CD4-positive, CD25-positive, alpha-beta regulatory T cell (primary cell): ENCODE data around the gene RBM17. TPM values are rescaled to one million over a fixed set of nuclear protein-coding genes. Genes with fewer than 3 reads are reported as not detected.
A peak's percentile ranks its signal among the peaks of the same experiment; 100 is the strongest.

Experiments
- ATAC-seq, 2 donors: fragments of 150-1000 bp; cut with Tn5 transposase; one replicate each; pipeline ENCODE4 v1.10.0; 2021; ENCODE audit warnings: low read depth in 2 of 2, moderate number of reproducible peaks in 2 of 2, moderate library complexity in 1 of 2
- DNase-seq, 3 donors: peaks; one replicate each; pipeline versions ENCODE4 v3.0.0 to v3.0.0-alpha.2; 2012 to 2022; ENCODE audit warnings: mixed read lengths in 1 of 3
- H3K27ac ChIP-seq: one replicate; pipeline ENCODE4 v1.7.0; 2013; ENCODE audit warnings: mild to moderate bottlenecking, low read length; ENCODE audit not compliant: insufficient read depth, poor library complexity, severe bottlenecking
- H3K27me3 ChIP-seq: one replicate; pipeline ENCODE4 v1.7.0; 2013; ENCODE audit warnings: low read length; ENCODE audit not compliant: control insufficient read depth, insufficient read depth
- H3K36me3 ChIP-seq: one replicate; pipeline ENCODE4 v1.7.0; 2013; ENCODE audit warnings: mild to moderate bottlenecking, low read length, moderate library complexity; ENCODE audit not compliant: control insufficient read depth, insufficient read depth
- H3K4me1 ChIP-seq: 2 replicates; pipeline ENCODE4 v1.7.0; 2013; ENCODE audit warnings: mild to moderate bottlenecking, low read length; ENCODE audit not compliant: insufficient read depth, control insufficient read depth, poor library complexity, severe bottlenecking
- H3K4me3 ChIP-seq: one replicate; pipeline ENCODE4 v1.7.0; 2013; ENCODE audit warnings: low read depth, mild to moderate bottlenecking, low read length, moderate library complexity
- H3K9me3 ChIP-seq, 2 experiments: 1 replicate in 1 of 2; 2 replicates in 1 of 2; pipeline ENCODE4 v1.7.0; 2013; ENCODE audit warnings: low read length in 2 of 2, mild to moderate bottlenecking in 1 of 2, moderate library complexity in 1 of 2; ENCODE audit not compliant: control insufficient read depth in 2 of 2
- H3K27ac Mint-ChIP-seq, 3 donors: one replicate each; pipeline ENCODE4 v1.8.0; 2020 to 2022; ENCODE audit warnings: mild to moderate bottlenecking in 3 of 3, mixed read lengths in 3 of 3, moderate library complexity in 2 of 3
- H3K27me3 Mint-ChIP-seq: one replicate; pipeline ENCODE4 v1.8.0; 2022; ENCODE audit warnings: mild to moderate bottlenecking, mixed read lengths
- H3K36me3 Mint-ChIP-seq: one replicate; pipeline ENCODE4 v1.8.0; 2020; ENCODE audit warnings: mixed read lengths
- H3K4me1 Mint-ChIP-seq, 4 donors: one replicate each; pipeline ENCODE4 v1.8.0; 2020 to 2022; ENCODE audit warnings: mixed read lengths in 4 of 4, mild to moderate bottlenecking in 1 of 4
- H3K4me3 Mint-ChIP-seq, 4 donors: one replicate each; pipeline ENCODE4 v1.8.0; 2020 to 2022; ENCODE audit warnings: mild to moderate bottlenecking in 4 of 4, mixed read lengths in 4 of 4, moderate library complexity in 3 of 4
- H3K9me3 Mint-ChIP-seq, 7 donors: one replicate each; pipeline ENCODE4 v1.8.0; 2020 to 2022; ENCODE audit warnings: mixed read lengths in 7 of 7, mild to moderate bottlenecking in 3 of 7, moderate library complexity in 2 of 7
- polyA plus RNA-seq, 4 donors: library from polyadenylated mRNA; unstranded; fragments of 300-500 nt; fragmentation: Illumina TruSeq; gene quantifications; one replicate each; pipeline ENCODE4 v1.2.3, GENCODE V29; 2021
- total RNA-seq: library from RNA; stranded (reverse); gene quantifications from one replicate; pipeline ENCODE4 v1.2.3, GENCODE V29; 2022

RBM17 gene
- total and polyA plus RNA-seq, 5 donors from 2014 or later, result 63.6 to 168 (median 66.8) TPM

DNA sequence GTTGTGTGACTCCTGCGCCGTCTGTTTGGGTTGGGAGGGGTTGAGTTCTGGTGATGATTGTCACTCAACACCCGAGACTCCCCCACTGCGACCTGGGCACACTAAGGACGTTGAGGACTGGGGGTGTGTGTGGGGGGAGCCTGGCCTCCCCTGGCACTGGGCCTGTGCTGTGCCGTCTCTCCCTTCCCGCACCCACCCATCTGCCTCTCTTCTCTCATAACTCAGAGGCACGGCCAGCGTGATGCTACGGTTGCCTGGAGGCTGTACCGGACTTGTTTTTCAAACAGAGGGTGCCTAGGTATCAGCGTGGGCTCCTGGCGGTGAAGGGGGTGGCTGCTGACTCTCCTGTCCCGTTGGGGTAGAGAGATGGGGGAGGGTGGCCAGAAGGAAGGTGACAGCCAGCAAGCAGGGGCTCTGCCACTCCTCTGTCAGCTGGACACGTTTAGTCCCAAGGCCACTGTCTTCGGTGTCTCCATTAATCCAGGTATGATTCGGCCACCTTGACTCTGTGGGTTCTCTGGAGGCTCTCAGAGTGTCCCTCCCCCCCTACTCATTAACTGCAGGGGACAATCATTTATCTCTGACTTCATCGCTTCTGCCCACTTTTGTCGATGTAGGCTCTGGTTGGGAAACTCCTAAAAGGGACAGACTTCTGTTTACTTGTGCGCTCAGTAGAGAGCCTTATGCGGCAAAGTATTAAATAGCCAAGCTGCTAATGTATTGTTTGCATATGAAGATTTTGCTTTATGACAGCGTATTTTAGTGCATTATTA is 57.4 kb downstream of the RBM17 start:
- H3K27me3 ChIP-seq, result no peaks in the 10 kb centered on the region
- H3K27me3 Mint-ChIP-seq, result peaks cover 7% of the 10 kb centered on the region
- peak overlapping the region; percentile 78 to 93 (median 84) for H3K4me3 Mint-ChIP-seq
- peaks cover 45% of the 10 kb centered on the region for H3K4me1 ChIP-seq
- ATAC-seq (no peak), DNase-seq (no peak)
- peaks cover 14 to 71% (median 46%) of the 10 kb centered on the region in 4 donors for H3K4me1 Mint-ChIP-seq
- peak overlapping the region; percentile 5 for H3K27ac ChIP-seq
- no peaks in the 10 kb centered on the region for H3K9me3 ChIP-seq
- peaks cover 4% of the 10 kb centered on the region for H3K36me3 Mint-ChIP-seq
- H3K4me3 ChIP-seq, result peak overlapping the region; percentile 7
- no peaks in the 10 kb centered on the region for H3K9me3 Mint-ChIP-seq
- no peaks in the 10 kb centered on the region for H3K36me3 ChIP-seq
- H3K27ac Mint-ChIP-seq, result peak overlapping the region in 2 of 3 donors; percentile 62 to 77

DNA sequence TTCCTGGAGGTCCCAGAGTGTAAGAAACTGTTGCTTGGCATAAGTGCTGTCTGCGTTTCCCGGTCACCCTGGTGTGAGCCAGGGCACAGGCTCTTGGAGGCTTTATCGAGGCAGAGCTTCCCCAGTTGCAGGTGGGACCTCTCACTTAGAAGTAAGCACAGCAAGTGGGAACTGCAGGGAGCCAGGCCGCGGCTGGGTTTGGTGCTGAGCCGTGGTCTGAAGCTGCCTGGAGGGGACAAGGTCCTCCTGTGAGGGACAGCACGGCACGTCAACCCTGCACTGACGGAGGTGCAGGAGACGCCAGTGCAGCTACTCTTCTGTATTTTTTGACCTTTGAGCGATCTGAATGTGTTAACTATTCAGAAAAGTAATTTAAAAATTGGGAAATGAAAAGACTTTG is 58.1 kb downstream of the RBM17 start:
- no peaks in the 10 kb centered on the region for H3K9me3 Mint-ChIP-seq
- DNase-seq (no peak), ATAC-seq (no peak)
- H3K4me3 Mint-ChIP-seq, result peak overlapping the region; percentile 78 to 93 (median 86)
- Histone ChIP-seq H3K27me3 (no peaks in the 10 kb centered on the region), H3K27ac (peak overlapping the region; percentile 5), H3K4me3 (no peak overlapping the region), H3K36me3 (no peaks in the 10 kb centered on the region), H3K4me1 (peaks cover 44% of the 10 kb centered on the region), H3K9me3 (no peaks in the 10 kb centered on the region)
- H3K27me3 Mint-ChIP-seq, result peaks cover 4% of the 10 kb centered on the region
- H3K36me3 Mint-ChIP-seq, result peaks cover 6% of the 10 kb centered on the region
- H3K27ac Mint-ChIP-seq, result peak overlapping the region in 2 of 3 donors; percentile 43 to 62
- peaks cover 19 to 71% (median 45%) of the 10 kb centered on the region in 4 donors for H3K4me1 Mint-ChIP-seq

DNA sequence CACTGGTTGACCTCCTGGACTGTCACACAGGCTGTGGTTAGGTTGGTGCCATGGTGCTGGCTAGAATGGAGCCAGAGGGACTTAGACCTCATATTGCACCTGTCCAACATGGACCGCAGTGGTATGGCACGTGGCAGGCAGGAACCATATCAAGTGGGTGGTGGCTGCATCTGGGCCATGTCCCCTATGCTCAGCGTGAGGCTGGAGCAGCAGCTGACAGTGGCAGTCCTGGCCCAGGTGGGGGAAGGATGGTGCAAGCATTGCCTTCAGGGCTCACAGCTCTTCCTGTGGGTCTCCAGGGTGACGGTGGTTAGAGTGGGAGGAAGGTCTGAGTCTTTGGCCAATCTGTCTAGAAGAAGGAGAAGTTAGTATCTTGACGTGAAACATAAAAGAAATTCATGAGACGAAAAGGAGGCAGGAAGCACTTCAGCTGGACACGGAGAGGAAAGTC is 59.4 kb downstream of the RBM17 start:
- Mint-ChIP-seq H3K9me3 (peaks cover 0 to under 1% (median 0%) of the 10 kb centered on the region in 7 donors), H3K4me1 (peaks cover 19 to 75% (median 49%) of the 10 kb centered on the region in 4 donors), H3K27me3 (peaks cover 4% of the 10 kb centered on the region), H3K27ac (peak overlapping the region; percentile 37 to 89 (median 88)), H3K4me3 (peak overlapping the region; percentile 36 to 93 (median 74)), H3K36me3 (peaks cover 8% of the 10 kb centered on the region)
- no peak for ATAC-seq
- no peaks in the 10 kb centered on the region for H3K36me3 ChIP-seq
- DNase-seq, result no peak
- no peak overlapping the region for H3K4me3 ChIP-seq
- H3K27ac ChIP-seq, result no peak overlapping the region
- H3K27me3 ChIP-seq, result no peaks in the 10 kb centered on the region
- H3K9me3 ChIP-seq, result no peaks in the 10 kb centered on the region
- peaks cover 38% of the 10 kb centered on the region for H3K4me1 ChIP-seq

DNA sequence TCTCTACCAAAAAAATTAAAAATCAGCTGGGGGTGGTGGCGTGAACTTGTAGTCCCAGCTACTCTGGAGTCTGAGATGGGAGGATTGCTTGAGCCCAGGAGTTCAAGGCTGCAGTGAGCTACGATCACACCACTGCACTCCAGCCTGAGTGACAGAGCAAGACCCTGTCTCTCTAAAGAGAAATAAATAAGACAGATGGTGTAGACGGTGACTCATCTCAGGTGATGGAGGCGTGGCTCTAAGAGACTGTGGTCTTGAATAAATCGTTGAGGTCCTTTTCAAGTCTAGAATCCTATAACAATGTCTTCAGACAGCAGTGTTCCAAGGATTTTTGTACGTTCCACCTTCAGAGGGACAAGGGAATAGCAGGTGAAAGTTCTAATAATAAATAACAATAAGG is 60.1 kb downstream of the RBM17 start:
- Mint-ChIP-seq H3K36me3 (peaks cover 10% of the 10 kb centered on the region), H3K27me3 (peaks cover 4% of the 10 kb centered on the region), H3K4me1 (peaks cover 16 to 77% (median 49%) of the 10 kb centered on the region in 4 donors), H3K4me3 (peak overlapping the region in 3 of 4 donors; percentile 60 to 93 (median 61)), H3K9me3 (peaks cover 0 to 1% (median 0%) of the 10 kb centered on the region in 7 donors), H3K27ac (peak overlapping the region; percentile 37 to 89 (median 88))
- peaks cover 33% of the 10 kb centered on the region for H3K4me1 ChIP-seq
- H3K36me3 ChIP-seq, result no peaks in the 10 kb centered on the region
- no peak overlapping the region for H3K27ac ChIP-seq
- DNase-seq (peak in 1 of 3 donors; percentile 50), ATAC-seq (peak; percentile 15 to 18)
- H3K4me3 ChIP-seq, result no peak overlapping the region
- no peaks in the 10 kb centered on the region for H3K27me3 ChIP-seq
- H3K9me3 ChIP-seq, result no peaks in the 10 kb centered on the region

DNA sequence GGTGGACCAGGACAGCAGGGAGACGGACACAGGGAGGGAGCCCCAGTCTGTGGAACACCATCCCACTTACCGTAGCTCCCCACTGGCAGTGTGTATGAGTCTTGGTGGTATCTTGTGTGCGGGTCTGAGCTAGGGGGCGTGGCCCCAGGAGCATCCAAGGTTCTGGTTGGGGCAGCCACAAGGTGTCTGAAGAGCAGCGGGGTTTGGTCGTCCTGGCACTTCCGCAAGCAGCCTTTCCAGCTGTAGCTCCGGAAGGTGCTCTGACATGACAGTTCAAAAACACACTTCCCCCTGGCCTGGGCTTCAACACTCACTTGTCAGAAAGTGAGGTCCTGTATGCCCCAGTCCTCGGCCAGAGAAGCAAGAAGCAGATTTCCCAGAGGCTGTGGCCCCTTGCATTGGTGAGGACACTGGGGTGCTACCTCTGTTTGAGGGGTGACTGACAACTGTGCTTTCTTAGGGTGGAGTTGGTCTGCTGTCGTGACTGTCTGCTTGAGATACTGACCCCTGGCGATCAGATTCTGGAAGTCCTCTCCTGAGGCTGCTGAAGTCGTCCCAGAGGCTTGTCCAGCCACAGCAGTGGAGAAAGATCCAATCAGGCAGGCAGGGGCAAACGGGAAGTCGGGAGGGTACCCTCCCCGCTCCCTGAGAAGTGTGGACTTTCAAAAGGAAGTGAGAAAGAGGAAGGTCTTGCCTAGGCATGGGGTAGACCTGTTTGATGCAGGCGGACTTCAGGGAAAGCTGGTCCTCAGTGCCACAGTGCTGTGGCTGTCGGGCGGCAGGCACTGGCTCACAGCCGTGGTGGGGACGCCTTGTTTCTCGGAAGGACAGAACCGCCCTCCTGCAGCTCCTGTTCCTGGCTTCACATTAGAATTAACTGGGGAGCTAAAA is 62.5 kb downstream of the RBM17 start:
- peak overlapping the region; percentile 61 to 82 (median 78) for H3K4me3 Mint-ChIP-seq
- H3K4me1 Mint-ChIP-seq, result peaks cover 16 to 77% (median 44%) of the 10 kb centered on the region in 4 donors
- peak overlapping the region; percentile 30 for H3K4me3 ChIP-seq
- peak; percentile 56 to 69 for ATAC-seq
- H3K9me3 ChIP-seq, result no peaks in the 10 kb centered on the region
- peak; percentile 28 to 83 (median 60) for DNase-seq
- H3K9me3 Mint-ChIP-seq, result peaks cover 0 to 1% (median 0%) of the 10 kb centered on the region in 7 donors
- no peaks in the 10 kb centered on the region for H3K36me3 ChIP-seq
- peak overlapping the region; percentile 18 to 92 (median 85) for H3K27ac Mint-ChIP-seq
- peaks cover 4% of the 10 kb centered on the region for H3K27me3 Mint-ChIP-seq
- H3K36me3 Mint-ChIP-seq, result peaks cover 10% of the 10 kb centered on the region
- peaks cover 18% of the 10 kb centered on the region for H3K4me1 ChIP-seq
- H3K27ac ChIP-seq, result peak overlapping the region; percentile 37
- no peaks in the 10 kb centered on the region for H3K27me3 ChIP-seq

DNA sequence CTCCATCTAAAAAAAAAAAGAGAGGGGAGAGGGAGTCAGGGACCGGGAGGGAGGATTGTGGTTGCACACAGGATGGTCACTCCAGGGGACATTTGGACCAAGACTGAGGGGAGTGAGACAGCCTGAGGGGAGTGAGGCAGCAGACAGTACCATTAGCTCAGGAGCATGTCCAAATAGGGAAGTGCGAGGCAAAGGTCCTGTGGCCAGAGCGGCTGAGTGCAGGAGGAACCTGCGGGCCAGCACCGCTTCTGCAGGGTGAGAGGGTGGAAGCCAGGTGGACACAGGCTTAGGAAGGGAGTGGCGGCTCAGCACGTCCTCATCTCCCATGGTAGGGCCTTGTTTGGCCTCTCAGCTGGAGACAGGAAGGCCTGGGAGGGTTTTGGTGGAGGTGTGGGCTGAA is 65.0 kb downstream of the RBM17 start:
- no peak for ATAC-seq
- H3K27me3 ChIP-seq, result no peaks in the 10 kb centered on the region
- no peaks in the 10 kb centered on the region for H3K27me3 Mint-ChIP-seq
- peak overlapping the region in 2 of 3 donors; percentile 62 to 65 for H3K27ac Mint-ChIP-seq
- peaks cover 8% of the 10 kb centered on the region for H3K36me3 Mint-ChIP-seq
- H3K27ac ChIP-seq, result no peak overlapping the region
- H3K4me3 Mint-ChIP-seq, result no peak overlapping the region
- peaks cover 0 to 1% (median 0%) of the 10 kb centered on the region in 7 donors for H3K9me3 Mint-ChIP-seq
- H3K4me1 ChIP-seq, result peaks cover 11% of the 10 kb centered on the region
- no peak overlapping the region for H3K4me3 ChIP-seq
- H3K4me1 Mint-ChIP-seq, result peaks cover 9 to 52% (median 24%) of the 10 kb centered on the region in 4 donors
- DNase-seq, result no peak
- no peaks in the 10 kb centered on the region for H3K36me3 ChIP-seq
- no peaks in the 10 kb centered on the region for H3K9me3 ChIP-seq

DNA sequence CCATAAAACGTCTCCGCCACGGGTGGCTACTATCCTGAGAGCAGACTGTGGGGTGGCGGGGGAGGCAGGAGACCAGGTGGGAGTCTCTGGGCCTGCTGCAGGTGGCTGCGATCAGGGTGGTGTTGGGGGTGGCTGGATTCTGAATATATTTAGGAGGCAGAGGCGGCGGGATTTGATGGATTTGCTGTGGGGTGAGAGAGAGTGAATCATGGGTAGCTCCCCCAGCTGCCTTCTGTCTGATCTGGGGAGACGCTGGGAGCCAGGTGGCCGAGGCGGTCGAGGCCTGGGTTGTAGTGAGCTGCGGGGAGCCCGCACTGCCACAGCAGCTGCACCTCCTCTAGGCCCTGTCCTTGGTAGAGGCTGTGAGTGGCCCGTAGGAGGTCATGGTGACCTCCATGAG is 65.7 kb downstream of the RBM17 start:
- H3K4me3 ChIP-seq, result no peak overlapping the region
- Mint-ChIP-seq H3K9me3 (peaks cover 0 to 1% (median 0%) of the 10 kb centered on the region in 7 donors), H3K27me3 (no peaks in the 10 kb centered on the region), H3K27ac (no peak overlapping the region), H3K36me3 (peaks cover 10% of the 10 kb centered on the region), H3K4me3 (no peak overlapping the region), H3K4me1 (peaks cover 9 to 45% (median 21%) of the 10 kb centered on the region in 4 donors)
- H3K36me3 ChIP-seq, result no peaks in the 10 kb centered on the region
- no peaks in the 10 kb centered on the region for H3K9me3 ChIP-seq
- H3K27ac ChIP-seq, result no peak overlapping the region
- H3K4me1 ChIP-seq, result peaks cover 11% of the 10 kb centered on the region
- no peaks in the 10 kb centered on the region for H3K27me3 ChIP-seq
- ATAC-seq (no peak), DNase-seq (no peak)
